DLD1 (cell line): Measurements from ENCODE around the gene RPH3AL.
"Not testable (repeated sequence)": the region's sequence is repeated elsewhere in the genome, so short reads cannot be mapped to it uniquely, and the experiment has no call there.

Experiments used
- in situ Hi-C: cut with HindIII; loops from 2 replicates; pipeline ENCODE4 v1.10.0; 2017; ENCODE audit warnings: low sequenced_read_pairs

Gene RPH3AL

DNA sequence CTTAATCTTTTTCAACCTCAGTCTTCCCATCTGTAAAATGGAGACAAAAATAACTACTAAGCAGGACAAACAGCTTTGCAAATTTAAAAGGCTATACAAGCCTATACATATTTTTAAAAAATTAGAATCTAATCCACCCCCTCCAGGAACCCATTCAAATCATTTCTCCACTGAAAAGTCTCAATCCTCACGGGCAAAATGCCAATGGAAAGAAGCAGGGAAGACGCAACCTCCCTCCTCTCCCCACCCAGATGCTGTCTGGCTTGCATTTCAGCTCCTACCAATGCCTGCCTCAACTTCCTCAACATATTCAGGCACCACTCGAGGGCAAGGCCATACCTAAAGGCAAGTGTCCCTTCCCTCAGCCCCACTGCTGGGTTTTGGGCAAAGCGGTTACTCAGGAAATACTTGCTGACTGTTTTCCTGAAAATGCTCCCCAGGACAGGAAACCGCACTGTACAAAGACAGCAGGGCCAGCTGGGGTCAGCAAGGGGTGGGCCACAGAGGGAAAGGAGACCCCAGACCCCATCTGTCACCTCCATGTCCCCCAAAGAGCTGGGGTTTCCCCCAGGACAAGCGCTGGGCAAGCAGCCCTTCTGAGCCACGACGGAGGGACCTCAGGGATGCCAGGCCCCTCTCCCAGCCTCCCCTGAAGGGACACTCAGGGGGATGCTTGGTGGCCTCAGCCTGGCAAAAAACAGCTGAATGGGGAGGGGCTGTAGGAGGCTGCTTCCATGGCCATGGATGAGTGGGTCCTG, 123.5 kb downstream of the RPH3AL start:
- in situ Hi-C loops = no loop called here

- in situ Hi-C loops = no loop called here
Observed at GRCh38 chr17:227946-228615, 124.5 kb downstream of the RPH3AL start.

- in situ Hi-C loops = no loop called here
Observed at GRCh38 chr17:227078-227945, 125.3 kb downstream of the RPH3AL start.

GRCh38 chr17:226108-227077, 126.2 kb downstream of the RPH3AL start:
- in situ Hi-C loops = no loop called here

DNA sequence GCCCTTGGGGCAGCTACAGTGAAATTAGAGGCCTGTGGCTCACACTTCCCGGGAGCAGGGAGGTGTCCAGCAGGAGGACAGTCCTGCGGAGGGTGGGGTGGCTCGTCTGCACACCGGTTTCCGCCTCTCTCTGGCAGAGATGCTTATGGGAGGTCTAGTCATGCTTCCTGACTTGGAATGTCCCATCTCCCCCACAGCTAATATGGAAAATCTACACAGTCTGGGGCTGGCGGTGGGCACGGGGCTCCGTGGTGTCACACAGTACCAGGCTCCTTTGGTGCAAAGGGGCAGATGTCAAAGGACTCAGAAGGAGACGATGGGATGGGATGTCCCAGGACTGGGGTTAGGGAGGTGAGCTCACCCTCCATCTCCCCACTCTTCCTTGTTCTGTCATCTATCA, 127.1 kb downstream of the RPH3AL start:
- in situ Hi-C loops = no loop called here

DNA sequence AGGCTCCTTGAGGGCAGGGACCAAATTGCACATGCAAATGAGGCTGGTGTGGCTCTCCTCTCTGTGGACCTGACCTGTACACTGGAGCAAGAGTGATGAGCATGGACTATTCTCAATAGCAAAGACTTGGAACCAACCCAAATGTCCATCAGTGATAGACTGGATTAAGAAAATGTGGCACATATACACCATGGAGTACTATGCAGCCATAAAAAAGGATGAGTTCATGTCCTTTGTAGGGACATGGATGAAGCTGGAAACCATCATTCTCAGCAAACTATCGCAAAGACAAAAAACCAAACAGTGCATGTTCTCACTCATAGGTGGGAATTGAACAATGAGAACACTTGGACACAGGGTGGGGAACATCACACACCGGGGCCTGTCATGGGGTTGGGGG, 128.0 kb downstream of the RPH3AL start:
- in situ Hi-C loops = not testable (repeated sequence)

- in situ Hi-C loops = no loop called here
Observed at GRCh38 chr17:223723-224471, 128.7 kb downstream of the RPH3AL start.

DNA sequence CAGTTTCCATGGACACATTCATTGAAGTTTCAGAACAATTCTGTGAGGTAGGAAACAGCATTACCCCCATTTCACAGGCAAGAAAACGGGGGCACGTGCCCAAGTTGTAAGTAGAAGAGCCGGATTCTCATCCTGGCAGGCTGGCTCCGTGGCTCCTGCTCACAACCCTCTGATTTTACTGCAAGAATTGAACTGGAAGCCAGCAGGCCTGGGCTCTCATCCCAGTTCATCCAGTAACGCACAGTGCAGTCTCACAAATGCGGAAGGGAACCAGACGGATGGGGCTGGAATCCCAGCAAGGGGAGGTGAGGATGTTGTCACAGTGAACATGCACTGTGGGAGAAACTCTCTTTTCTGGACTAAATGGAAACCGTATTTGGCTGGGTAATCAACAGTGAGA, 130.4 kb downstream of the RPH3AL start:
- in situ Hi-C loops = no loop called here

- in situ Hi-C loops = no loop called here
Observed at GRCh38 chr17:219696-220095, 132.9 kb downstream of the RPH3AL start.

GRCh38 chr17:218432-219110, 134.0 kb downstream of the RPH3AL start:
- in situ Hi-C loops = no loop called here

DNA sequence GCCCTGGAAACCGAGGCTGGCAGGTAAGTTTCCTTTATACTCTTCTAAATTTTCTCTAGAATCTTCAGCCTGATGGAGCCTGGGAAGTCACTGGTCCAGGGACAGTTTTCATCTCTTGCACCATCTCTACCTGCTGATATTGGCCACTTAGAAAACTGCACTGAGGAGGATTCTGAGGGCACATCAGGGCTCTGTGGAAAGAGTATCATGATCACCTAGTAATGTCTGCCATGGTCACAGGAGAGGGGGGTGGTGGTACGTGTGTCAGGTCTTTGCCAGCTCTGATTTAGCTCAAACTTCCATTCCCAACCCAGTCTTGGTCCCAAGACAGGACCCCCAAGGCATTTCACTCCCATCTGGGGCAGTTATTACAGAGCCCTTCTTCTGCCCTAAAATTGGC, 136.0 kb downstream of the RPH3AL start:
- in situ Hi-C loops = no loop called here

- in situ Hi-C loops = not testable (repeated sequence)
Observed at GRCh38 chr17:215563-216478, 136.8 kb downstream of the RPH3AL start.

- in situ Hi-C loops = no loop called here
Observed at GRCh38 chr17:214881-215331, 137.7 kb downstream of the RPH3AL start.

- in situ Hi-C loops = no loop called here
Observed at GRCh38 chr17:213286-214105, 139.1 kb downstream of the RPH3AL start.

- in situ Hi-C loops = no loop called here
Observed at GRCh38 chr17:210402-210801, 142.2 kb downstream of the RPH3AL start.

- in situ Hi-C loops = no loop called here
Observed at GRCh38 chr17:208429-208828, 144.2 kb downstream of the RPH3AL start.

DNA sequence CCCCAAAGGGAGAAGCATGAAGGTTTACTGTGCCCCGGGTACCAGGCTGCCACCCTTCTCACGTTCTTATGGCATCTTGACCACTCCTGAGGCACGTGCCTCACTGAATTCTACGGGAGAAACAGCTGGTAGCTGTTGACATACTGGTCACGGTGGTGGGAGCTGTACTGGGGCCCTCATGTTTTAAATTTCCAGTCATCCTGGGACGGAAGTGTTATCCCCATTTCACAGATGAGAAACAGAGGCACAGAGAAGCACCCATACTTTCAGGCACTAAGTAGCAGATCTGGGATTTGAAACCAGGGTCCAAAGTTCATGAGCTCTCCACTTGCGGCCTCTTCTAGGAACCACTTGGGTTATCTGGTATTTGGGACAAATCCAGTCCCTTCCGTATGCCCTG, 144.8 kb downstream of the RPH3AL start:
- in situ Hi-C loops = no loop called here
